Mesothelial cell of epicardium (in vitro differentiated cells): Measurements from ENCODE around the gene SRRM5. TPM values are rescaled to one million over a fixed set of nuclear protein-coding genes. Genes with fewer than 3 reads are reported as not detected.

ENCODE experiments used
- DNase-seq, 2 experiments: peaks; one replicate each; pipeline ENCODE4 v3.0.0; 2021; ENCODE audit warnings: low spot score in 2 of 2; ENCODE audit not compliant: unreplicated experiment in 2 of 2
- H3K27ac Mint-ChIP-seq: 2 replicates; pipeline ENCODE4 v1.8.0; 2021; ENCODE audit warnings: mixed read lengths
- H3K27me3 Mint-ChIP-seq: 2 replicates; pipeline ENCODE4 v1.8.0; 2021; ENCODE audit warnings: low read depth, mixed read lengths
- H3K36me3 Mint-ChIP-seq: 2 replicates; pipeline ENCODE4 v1.8.0; 2021; ENCODE audit warnings: mixed read lengths
- H3K4me1 Mint-ChIP-seq: 2 replicates; pipeline ENCODE4 v1.8.0; 2021; ENCODE audit warnings: mixed read lengths
- H3K4me3 Mint-ChIP-seq: 2 replicates; pipeline ENCODE4 v1.8.0; 2021; ENCODE audit warnings: mild to moderate bottlenecking, moderate library complexity, mixed read lengths
- H3K9me3 Mint-ChIP-seq: 2 replicates; pipeline ENCODE4 v1.8.0; 2021; ENCODE audit warnings: mixed read lengths
- CTCF ChIP-seq: fragments of 200-600 bp; sonication (generic); IDR thresholded peaks from one replicate; pipeline ENCODE4 v1.5.0; 2021; ENCODE audit warnings: antibody characterized with exemption; ENCODE audit not compliant: unreplicated experiment
- total RNA-seq: library from RNA; stranded (reverse); gene quantifications from 3 replicates; pipeline ENCODE4 v1.2.1, GENCODE V29; 2021

The SRRM5 gene
- total RNA-seq, 1 donor from 2014 or later, result 0.36 TPM

DNA sequence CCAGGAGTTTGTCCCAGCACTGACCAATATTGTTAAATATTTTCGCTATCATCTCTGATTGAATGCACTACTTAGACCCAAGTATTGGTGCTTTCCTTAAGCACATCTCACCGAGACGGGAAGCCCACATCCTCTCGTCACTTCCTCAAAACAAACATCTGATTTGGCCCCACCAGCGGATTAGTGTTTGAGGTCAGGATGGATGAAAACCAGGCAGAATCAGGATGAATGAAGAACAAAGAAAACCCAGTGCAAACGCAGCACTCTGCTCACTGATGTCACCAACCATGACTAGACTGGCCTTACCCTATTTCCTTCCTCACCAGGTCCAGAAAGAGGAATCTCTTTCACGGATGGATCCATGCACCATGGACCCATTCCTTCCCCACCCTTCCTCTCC lies 52.1 kb downstream of the SRRM5 start:
- no peak for DNase-seq
- peaks cover 6% of the 10 kb centered on the region for H3K9me3 Mint-ChIP-seq
- peaks cover 42% of the 10 kb centered on the region for H3K36me3 Mint-ChIP-seq
- H3K4me3 Mint-ChIP-seq, result no peak overlapping the region
- H3K27me3 Mint-ChIP-seq, result peaks cover 4% of the 10 kb centered on the region
- no peak overlapping the region for H3K27ac Mint-ChIP-seq
- H3K4me1 Mint-ChIP-seq, result peaks cover 14% of the 10 kb centered on the region
- TF ChIP-seq CTCF, result no peak

Other genes starting within 250 kb of the SRRM5 start
- gene TEX101, start 197.2 kb upstream of the SRRM5 start, total RNA-seq, result not detected in 3 replicates
- gene LYPD3, start 146.5 kb upstream of the SRRM5 start, total RNA-seq, result 2.6 to 4.4 TPM (median 3.4 TPM) in 3 replicates
- 28.0 to 31.4 TPM (median 28.2 TPM) in 3 replicates for gene PHLDB3, start 107.3 kb upstream of the SRRM5 start, total RNA-seq
- 26.8 to 29.0 TPM (median 27.9 TPM) in 3 replicates for gene ETHE1, start 84.9 kb upstream of the SRRM5 start, total RNA-seq
- gene ZNF575, start 78.9 kb upstream of the SRRM5 start, total RNA-seq, result 2.3 to 2.8 TPM (median 2.6 TPM) in 3 replicates
- 52.3 to 58.5 TPM (median 56.1 TPM) in 3 replicates for gene XRCC1, start 36.6 kb upstream of the SRRM5 start, total RNA-seq
- 12.6 to 14.5 TPM (median 13.8 TPM) in 3 replicates for gene PINLYP, start 36.3 kb upstream of the SRRM5 start, total RNA-seq
- 41.1 to 42.2 TPM (median 41.4 TPM) in 3 replicates for gene IRGQ, start 16.0 kb upstream of the SRRM5 start, total RNA-seq
- gene ZNF576, start 15.5 kb upstream of the SRRM5 start, total RNA-seq, result 11.4 to 12.6 TPM (median 12.6 TPM) in 3 replicates
- 92.2 to 96.2 TPM (median 92.4 TPM) in 3 replicates for gene ZNF428, start 7.5 kb downstream of the SRRM5 start, total RNA-seq
- 45.8 to 48.3 TPM (median 47.1 TPM) in 3 replicates for gene CADM4, start 27.8 kb downstream of the SRRM5 start, total RNA-seq
- gene PLAUR, start 58.1 kb downstream of the SRRM5 start, total RNA-seq, result 18.5 to 22.7 TPM (median 22.2 TPM) in 3 replicates
- gene IRGC, start 104.0 kb downstream of the SRRM5 start, total RNA-seq, result not detected in 3 replicates
- 65.8 to 75.7 TPM (median 73.2 TPM) in 3 replicates for gene SMG9, start 142.9 kb downstream of the SRRM5 start, total RNA-seq
- 5.4 to 6.4 TPM (median 6.1 TPM) in 3 replicates for gene KCNN4, start 168.9 kb downstream of the SRRM5 start, total RNA-seq
- 0.27 to 0.57 TPM (median 0.33 TPM) in 3 replicates for gene LYPD5, start 190.4 kb downstream of the SRRM5 start, total RNA-seq
- gene ZNF283, start 215.2 kb downstream of the SRRM5 start, total RNA-seq, result 19.1 to 20.8 TPM (median 20.4 TPM) in 3 replicates